Mesenteric fat pad (tissue), 1 donor: ENCODE results near the gene LMBRD2. TPM values are rescaled to one million over a fixed set of nuclear protein-coding genes. Genes with fewer than 3 reads are reported as not detected.

Experiments used
- DNase-seq: peaks from one replicate; pipeline ENCODE4 v3.0.0-alpha.2; 2020; ENCODE audit warnings: low spot score
- microRNA-seq: library from miRNA; unstranded; fragments of <30 nt; microRNA quantifications from one replicate; pipeline ENCODE4 v1.2.0, GENCODE V29; 2020; ENCODE audit warnings: borderline number of aligned reads
- total RNA-seq: library from RNA; stranded (reverse); fragmentation: NEBNext Ultra II Directional; extraction: Animal tissue kit (Norgen Biotek cat#: 25700); gene quantifications from one replicate; pipeline ENCODE4 v1.2.1, GENCODE V29; 2021
- donor health status: DM: yes; HTN: yes; CAD: no.

LMBRD2 gene
- total RNA-seq, 1 donor from 2014 or later, result 8.5 TPM

- DNase-seq, result no peak
These were observed 97.0 kb downstream of the LMBRD2 start for GRCh38 chr5:36054647-36055046.

- no peak for DNase-seq
These were observed 99.1 kb downstream of the LMBRD2 start for GRCh38 chr5:36052538-36052937.

GRCh38 chr5:36049949-36050348 is 101.7 kb downstream of the LMBRD2 start:
- DNase-seq, result no peak

Small RNA genes lying within 50 kb of the gene (microRNA-seq; reads per million reads assigned to microRNA genes)
- gene MIR580, result not detected

Other genes with a start within 250 kb of the LMBRD2 start
- gene CAPSL, start 213.3 kb downstream of the LMBRD2 start, total RNA-seq, result not detected
- gene UGT3A1, start 160.5 kb downstream of the LMBRD2 start, total RNA-seq, result not detected
- not detected for gene UGT3A2, start 85.0 kb downstream of the LMBRD2 start, total RNA-seq
- gene SKP2, start 224 bp upstream of the LMBRD2 start, total RNA-seq, result 15.1 TPM
- gene NADK2, start 90.0 kb upstream of the LMBRD2 start, total RNA-seq, result 26.0 TPM
- not detected for gene RANBP3L, start 150.0 kb upstream of the LMBRD2 start, total RNA-seq